Effector memory CD4-positive, alpha-beta T cell (primary cell): Measurements from ENCODE around the gene FBXO34.

ENCODE experiments used
- DNase-seq, 3 donors: peaks; one replicate each; pipeline ENCODE4 v3.0.0-alpha.2; 2020
- H3K27ac ChIP-seq: 2 replicates; pipeline ENCODE4 v1.7.0; 2013; ENCODE audit warnings: mild to moderate bottlenecking, low read length, moderate library complexity; ENCODE audit not compliant: insufficient read depth, poor library complexity, severe bottlenecking
- H3K27me3 ChIP-seq: replicated peaks from 2 replicates; pipeline ENCODE4 v1.7.0; 2013; ENCODE audit warnings: mild to moderate bottlenecking, low read length; ENCODE audit not compliant: insufficient read depth, control insufficient read depth, poor library complexity, severe bottlenecking
- H3K36me3 ChIP-seq: 2 replicates; pipeline ENCODE4 v1.7.0; 2013; ENCODE audit warnings: mild to moderate bottlenecking, low read length, moderate library complexity; ENCODE audit not compliant: control insufficient read depth, insufficient read depth
- H3K4me1 ChIP-seq: 2 replicates; pipeline ENCODE4 v1.7.0; 2013; ENCODE audit warnings: low read length, mild to moderate bottlenecking; ENCODE audit not compliant: control insufficient read depth, insufficient read depth, poor library complexity, severe bottlenecking
- H3K4me3 ChIP-seq: 2 replicates; pipeline ENCODE4 v1.7.0; 2013; ENCODE audit warnings: low read length, low read depth, mild to moderate bottlenecking; ENCODE audit not compliant: insufficient read depth, poor library complexity, severe bottlenecking
- H3K9me3 ChIP-seq: 2 replicates; pipeline ENCODE4 v1.7.0; 2013; ENCODE audit warnings: mild to moderate bottlenecking, low read length, moderate library complexity; ENCODE audit not compliant: control insufficient read depth

Gene FBXO34

DNA sequence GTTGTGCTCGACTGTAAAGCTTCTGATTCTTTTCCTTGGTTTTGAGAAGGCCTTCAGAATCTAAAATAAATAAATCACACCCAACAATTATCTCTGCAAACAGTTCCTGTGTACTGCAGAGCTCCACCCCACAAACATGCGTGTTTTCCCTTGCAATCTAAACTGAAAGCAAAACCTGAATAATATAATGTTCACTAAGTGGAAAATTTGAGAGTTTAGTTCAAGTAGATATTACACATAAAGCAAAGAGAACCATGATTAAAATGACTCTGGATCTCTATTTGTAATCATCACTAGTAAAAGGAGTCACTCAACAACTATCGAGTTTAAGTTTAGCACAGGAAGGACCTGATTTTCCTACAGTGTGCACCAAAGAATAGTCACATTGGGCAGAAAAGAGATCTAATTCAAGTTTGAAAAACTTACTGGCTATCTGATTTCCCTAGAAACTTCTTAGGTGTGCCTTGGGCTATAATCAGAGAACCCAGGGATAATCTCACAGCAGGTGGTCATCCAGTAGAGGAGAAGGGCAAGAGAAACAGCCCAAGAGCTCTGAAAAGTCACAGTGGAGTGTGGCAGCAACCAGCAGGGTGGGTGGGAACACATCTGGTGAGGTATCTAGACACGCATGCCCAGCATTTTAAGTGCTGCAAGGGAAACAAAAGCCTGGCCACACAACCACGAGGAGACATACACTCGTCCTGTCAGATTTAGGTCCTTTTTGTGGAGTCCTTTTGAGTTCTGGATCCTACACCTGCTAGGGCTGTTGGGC, 115.0 kb downstream of the FBXO34 start:
- H3K27me3 ChIP-seq: no peaks in the 10 kb centered on the region
- no peaks in the 10 kb centered on the region for H3K9me3 ChIP-seq
- no peak for DNase-seq
- H3K36me3 ChIP-seq: peaks cover 33% of the 10 kb centered on the region
- H3K4me3 ChIP-seq: no peak overlapping the region
- H3K4me1 ChIP-seq: no peaks in the 10 kb centered on the region
- peak overlapping the region; percentile 45 for H3K27ac ChIP-seq

DNA sequence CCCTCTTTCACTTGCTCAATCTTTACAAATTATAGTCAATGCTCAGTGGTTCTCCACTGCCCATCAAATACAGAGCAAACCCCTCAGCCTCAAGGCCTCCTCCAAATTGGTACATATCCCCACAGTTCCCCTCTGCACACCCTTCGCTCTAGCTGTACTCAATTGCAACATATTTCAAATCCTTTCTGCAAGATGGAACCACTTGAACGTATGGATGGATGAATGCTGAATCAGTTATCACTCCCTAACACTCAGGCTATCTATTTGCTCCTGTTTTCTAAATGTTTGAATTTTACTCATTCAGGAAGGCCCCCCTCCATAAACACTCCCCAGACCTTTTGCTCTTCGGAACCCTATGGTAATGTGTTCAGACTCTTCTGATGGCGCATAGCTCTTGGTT, 115.9 kb downstream of the FBXO34 start:
- H3K27ac ChIP-seq: no peak overlapping the region
- H3K9me3 ChIP-seq: no peaks in the 10 kb centered on the region
- H3K36me3 ChIP-seq: peaks cover 24% of the 10 kb centered on the region

DNA sequence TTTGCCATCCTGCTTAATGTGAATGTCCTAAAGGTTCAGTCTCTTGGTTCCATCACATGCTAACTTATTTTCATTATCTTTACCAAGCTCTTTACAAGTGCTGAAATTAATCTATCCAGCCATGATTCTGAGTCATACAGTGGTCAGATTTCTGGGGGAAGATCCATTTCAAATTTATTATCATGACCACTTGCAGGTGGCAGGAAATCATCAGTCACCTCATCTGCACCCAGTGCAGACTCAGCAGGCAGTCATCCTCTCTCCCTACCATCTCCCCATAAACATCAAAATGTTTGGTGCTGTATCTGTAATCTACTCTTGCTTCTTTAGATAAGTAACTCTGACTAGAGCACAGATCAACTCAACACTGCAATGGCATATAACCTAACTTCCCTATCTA, 116.9 kb downstream of the FBXO34 start:
- DNase-seq: no peak
- H3K4me1 ChIP-seq: no peaks in the 10 kb centered on the region
- no peak overlapping the region for H3K27ac ChIP-seq
- H3K27me3 ChIP-seq: no peaks in the 10 kb centered on the region
- H3K9me3 ChIP-seq: no peaks in the 10 kb centered on the region
- H3K4me3 ChIP-seq: no peak overlapping the region
- H3K36me3 ChIP-seq: peaks cover 24% of the 10 kb centered on the region

More for the DNA sequence above, 115.9 kb downstream of the FBXO34 start:
- no peak for DNase-seq
- Histone ChIP-seq H3K4me3 (no peak overlapping the region), H3K4me1 (no peaks in the 10 kb centered on the region), H3K27me3 (no peaks in the 10 kb centered on the region)

DNA sequence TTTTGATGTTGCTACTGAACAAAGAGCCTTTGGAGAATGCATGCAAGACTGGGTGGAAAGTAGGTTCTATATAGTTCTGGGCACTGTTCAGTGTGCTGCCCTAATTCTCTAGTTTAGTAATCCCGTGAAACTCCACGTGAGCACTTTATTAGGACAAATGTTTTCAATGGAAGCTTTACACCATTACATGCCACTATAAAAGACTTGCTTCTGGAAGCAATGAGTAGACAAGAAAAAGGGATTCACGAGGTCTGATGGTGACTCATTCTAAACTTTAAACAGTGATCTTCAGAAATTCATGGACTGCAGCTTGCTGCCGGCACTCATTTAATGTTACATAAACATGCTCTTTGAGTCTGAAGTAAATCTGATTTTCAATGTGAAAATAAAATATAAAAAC, 118.1 kb downstream of the FBXO34 start:
- Histone ChIP-seq H3K36me3 (peaks cover 22% of the 10 kb centered on the region), H3K27ac (no peak overlapping the region)

DNA sequence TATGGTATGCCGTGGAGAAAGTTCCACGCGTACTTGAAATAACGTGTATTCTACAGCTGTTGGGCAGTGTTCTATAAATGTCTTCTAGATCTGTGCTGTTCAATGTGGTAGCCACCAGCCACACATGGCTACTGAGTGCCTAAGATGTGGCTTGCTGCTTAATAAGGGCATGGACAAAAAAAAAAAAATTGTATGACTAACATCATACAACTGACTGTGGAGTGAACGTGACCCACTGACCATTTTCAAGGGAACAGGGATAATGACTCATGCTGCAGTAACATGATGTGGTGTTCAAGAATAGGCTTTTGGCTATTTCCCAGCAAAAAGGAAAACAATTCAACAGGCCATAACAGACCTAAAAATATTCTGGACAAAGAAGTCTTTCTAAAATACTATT, 127.5 kb downstream of the FBXO34 start:
- Histone ChIP-seq H3K4me1 (no peaks in the 10 kb centered on the region), H3K27me3 (no peaks in the 10 kb centered on the region), H3K27ac (no peak overlapping the region), H3K4me3 (no peak overlapping the region), H3K36me3 (peaks cover 28% of the 10 kb centered on the region), H3K9me3 (no peaks in the 10 kb centered on the region)
- no peak for DNase-seq

More for the DNA sequence above, 118.1 kb downstream of the FBXO34 start:
- H3K4me1 ChIP-seq: no peaks in the 10 kb centered on the region
- no peak overlapping the region for H3K4me3 ChIP-seq
- H3K27me3 ChIP-seq: no peaks in the 10 kb centered on the region
- no peak for DNase-seq
- H3K9me3 ChIP-seq: no peaks in the 10 kb centered on the region

DNA sequence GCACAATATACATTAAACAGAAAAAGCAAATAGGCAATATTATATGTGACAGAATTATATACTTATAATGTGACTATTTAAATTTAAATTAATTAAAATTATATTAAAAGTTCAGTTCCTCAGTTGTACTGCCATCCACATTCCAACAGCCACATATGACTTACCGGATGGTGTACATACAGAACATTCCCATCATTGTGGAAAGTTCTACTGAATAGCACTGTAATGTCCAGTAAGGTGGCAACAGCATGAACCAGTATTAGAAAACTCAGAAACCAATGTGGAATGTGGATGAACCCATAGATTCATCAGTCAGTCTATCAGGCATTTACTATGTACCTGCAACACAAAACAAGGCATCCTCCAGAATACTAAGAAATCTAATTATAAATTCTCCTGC, 128.0 kb downstream of the FBXO34 start:
- Histone ChIP-seq H3K4me3 (no peak overlapping the region), H3K36me3 (peaks cover 27% of the 10 kb centered on the region), H3K4me1 (no peaks in the 10 kb centered on the region), H3K27me3 (no peaks in the 10 kb centered on the region), H3K9me3 (no peaks in the 10 kb centered on the region), H3K27ac (no peak overlapping the region)
- no peak for DNase-seq

DNA sequence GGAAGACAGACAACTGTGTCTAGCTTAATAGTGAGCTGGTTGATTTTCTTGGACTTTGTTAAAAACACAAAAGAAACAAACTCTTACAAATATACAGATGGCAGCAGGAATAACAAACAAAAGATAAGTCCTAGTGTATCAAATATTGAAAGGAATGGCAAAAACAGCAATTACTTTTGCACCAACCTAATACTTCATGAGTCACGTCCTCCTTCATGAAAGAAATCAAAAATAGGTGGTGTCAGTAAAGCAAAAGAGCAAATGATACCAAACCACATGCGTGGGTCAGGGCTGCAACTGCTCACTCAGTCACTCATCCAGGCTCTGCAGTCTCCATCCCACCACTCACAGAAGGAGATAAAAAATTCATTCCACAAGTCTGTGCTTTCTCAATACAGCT, 128.6 kb downstream of the FBXO34 start:
- no peak overlapping the region for H3K27ac ChIP-seq
- no peak for DNase-seq

DNA sequence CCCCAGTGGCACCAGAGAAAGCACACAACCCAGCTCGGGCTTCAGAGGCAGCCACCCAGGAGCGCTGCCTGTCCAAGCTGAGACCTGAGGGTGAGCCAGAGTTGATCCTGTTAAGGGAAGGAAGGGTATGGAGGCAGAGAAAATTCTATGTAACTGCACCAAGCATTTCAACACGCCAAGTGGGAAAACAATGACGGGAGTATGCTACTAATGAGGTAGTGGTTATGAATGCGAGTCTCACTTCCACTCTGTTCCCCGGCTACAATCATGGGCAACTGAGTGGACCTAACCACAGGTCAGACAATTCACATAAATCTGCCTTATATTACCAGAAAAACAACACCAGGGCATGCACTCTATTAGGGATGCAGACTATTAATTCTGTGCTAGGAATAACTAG, 130.5 kb downstream of the FBXO34 start:
- Histone ChIP-seq H3K27me3 (no peaks in the 10 kb centered on the region), H3K36me3 (peaks cover 8% of the 10 kb centered on the region), H3K4me1 (no peaks in the 10 kb centered on the region), H3K9me3 (no peaks in the 10 kb centered on the region), H3K4me3 (no peak overlapping the region), H3K27ac (no peak overlapping the region)
- DNase-seq: no peak

More for the DNA sequence above, 128.6 kb downstream of the FBXO34 start:
- H3K4me1 ChIP-seq: no peaks in the 10 kb centered on the region
- H3K36me3 ChIP-seq: peaks cover 21% of the 10 kb centered on the region
- no peaks in the 10 kb centered on the region for H3K9me3 ChIP-seq
- no peak overlapping the region for H3K4me3 ChIP-seq
- H3K27me3 ChIP-seq: no peaks in the 10 kb centered on the region
